ENCODE results near the gene PMS1.

Gene PMS1

GRCh38 chr2:189901664-189902063 lies 117.4 kb downstream of the PMS1 start:
- no peak overlapping the region for H3K9ac ChIP-seq (ENCODE audit: low read depth, low read length, poor library complexity, severe bottlenecking)
- TF ChIP-seq CTCF (conservative IDR thresholded peaks at IDR 0.05; ENCODE audit: low read length) (no peak), EZH2phosphoT487 (IDR thresholded peaks at IDR 0.05; ENCODE audit: borderline replicate concordance) (no peak)

DNA sequence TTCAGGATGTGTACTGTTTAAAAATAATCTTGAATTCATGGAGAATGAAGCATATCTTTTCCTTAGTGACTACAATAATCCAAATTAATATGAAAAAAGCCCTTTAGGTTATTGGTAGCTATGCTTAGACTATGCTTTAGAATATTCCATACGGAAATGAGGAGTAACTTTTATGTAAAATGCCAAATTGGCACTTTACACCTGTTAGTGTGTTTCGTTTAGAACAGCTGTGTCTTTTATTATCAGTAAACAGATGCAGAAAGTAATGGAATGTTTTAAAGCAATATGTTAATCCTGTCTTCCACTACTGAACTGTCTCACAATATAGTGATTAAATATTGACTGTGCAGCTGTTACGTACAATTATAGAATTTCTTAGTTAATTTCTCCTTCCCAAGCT lies 129.6 kb downstream of the PMS1 start:
- no peaks in the 10 kb centered on the region for H3F3A ChIP-seq (ENCODE audit: low read depth)
- H3K4me3 ChIP-seq (ENCODE audit: low read length, poor library complexity, severe bottlenecking), result no peak overlapping the region
- peaks cover 11% of the 10 kb centered on the region for H3K27me3 ChIP-seq (ENCODE audit: insufficient read depth, low read length, poor library complexity, severe bottlenecking)
- no peaks in the 10 kb centered on the region for H3K4me1 ChIP-seq (ENCODE audit: insufficient read depth, low read length, poor library complexity, severe bottlenecking)
- no peaks in the 10 kb centered on the region for H3K9me2 ChIP-seq (replicated peaks; ENCODE audit: low read depth, low read length)
- no peaks in the 10 kb centered on the region for H3K36me3 ChIP-seq (ENCODE audit: insufficient read depth, low read length)
- no peaks in the 10 kb centered on the region for H3K79me2 ChIP-seq (ENCODE audit: insufficient read depth, low read length)
- no peak overlapping the region for H3K9ac ChIP-seq (ENCODE audit: low read depth, low read length, poor library complexity, severe bottlenecking)
- H3K4me2 ChIP-seq (ENCODE audit: low read depth, low read length, poor library complexity, severe bottlenecking), result no peak overlapping the region
- no peaks in the 10 kb centered on the region for H4K20me1 ChIP-seq (ENCODE audit: insufficient read depth, low read length, poor library complexity, severe bottlenecking)
- no peak overlapping the region for H2AFZ ChIP-seq (ENCODE audit: low read length)
- no peaks in the 10 kb centered on the region for H3K9me3 ChIP-seq (ENCODE audit: insufficient read depth, low read depth, low read length)
- TF ChIP-seq EZH2phosphoT487 (IDR thresholded peaks at IDR 0.05; ENCODE audit: borderline replicate concordance), result no peak
- TF ChIP-seq CTCF (conservative IDR thresholded peaks at IDR 0.05; ENCODE audit: low read length), result no peak

More at GRCh38 chr2:189901664-189902063, 117.4 kb downstream of the PMS1 start:
- no peaks in the 10 kb centered on the region for H4K20me1 ChIP-seq (ENCODE audit: insufficient read depth, low read length, poor library complexity, severe bottlenecking)
- H3K27me3 ChIP-seq (ENCODE audit: insufficient read depth, low read length, poor library complexity, severe bottlenecking), result no peaks in the 10 kb centered on the region
- no peaks in the 10 kb centered on the region for H3K4me1 ChIP-seq (ENCODE audit: insufficient read depth, low read length, poor library complexity, severe bottlenecking)
- no peaks in the 10 kb centered on the region for H3K9me2 ChIP-seq (replicated peaks; ENCODE audit: low read depth, low read length)
- no peak overlapping the region for H3K4me2 ChIP-seq (ENCODE audit: low read depth, low read length, poor library complexity, severe bottlenecking)
- H3K4me3 ChIP-seq (ENCODE audit: low read length, poor library complexity, severe bottlenecking), result no peak overlapping the region
- no peaks in the 10 kb centered on the region for H3F3A ChIP-seq (ENCODE audit: low read depth)
- no peaks in the 10 kb centered on the region for H3K79me2 ChIP-seq (ENCODE audit: insufficient read depth, low read length)
- H3K36me3 ChIP-seq (ENCODE audit: insufficient read depth, low read length), result no peaks in the 10 kb centered on the region
- H3K9me3 ChIP-seq (ENCODE audit: insufficient read depth, low read depth, low read length), result no peaks in the 10 kb centered on the region
- no peak overlapping the region for H2AFZ ChIP-seq (ENCODE audit: low read length)

DNA sequence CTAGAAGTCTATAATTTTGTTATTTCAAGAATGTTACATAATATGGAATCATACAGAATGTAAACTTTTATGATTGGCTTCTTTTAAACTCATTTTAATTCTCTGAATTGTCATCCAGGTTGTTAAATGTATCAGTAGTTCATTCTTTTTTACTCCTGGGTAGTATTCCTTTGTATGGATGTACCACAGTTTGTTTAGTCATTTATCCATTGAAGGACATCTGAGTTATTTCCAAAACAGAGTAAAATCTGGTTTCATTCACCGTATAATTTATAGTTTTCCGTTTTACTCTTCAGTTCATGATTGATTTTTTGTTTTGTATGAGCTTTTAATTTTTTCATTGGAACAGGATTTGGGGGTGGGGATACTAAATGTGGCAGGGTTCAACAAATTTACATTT lies 132.4 kb downstream of the PMS1 start:
- Histone ChIP-seq H3K4me1 (ENCODE audit: insufficient read depth, low read length, poor library complexity, severe bottlenecking) (no peaks in the 10 kb centered on the region), H3K9me3 (ENCODE audit: insufficient read depth, low read depth, low read length) (no peaks in the 10 kb centered on the region), H4K20me1 (ENCODE audit: insufficient read depth, low read length, poor library complexity, severe bottlenecking) (no peaks in the 10 kb centered on the region), H3K4me2 (ENCODE audit: low read depth, low read length, poor library complexity, severe bottlenecking) (no peak overlapping the region), H3K9me2 (replicated peaks; ENCODE audit: low read depth, low read length) (no peaks in the 10 kb centered on the region), H3F3A (ENCODE audit: low read depth) (no peaks in the 10 kb centered on the region), H3K79me2 (ENCODE audit: insufficient read depth, low read length) (no peaks in the 10 kb centered on the region), H3K4me3 (ENCODE audit: low read length, poor library complexity, severe bottlenecking) (no peak overlapping the region), H2AFZ (ENCODE audit: low read length) (no peak overlapping the region), H3K9ac (ENCODE audit: low read depth, low read length, poor library complexity, severe bottlenecking) (no peak overlapping the region), H3K36me3 (ENCODE audit: insufficient read depth, low read length) (no peaks in the 10 kb centered on the region), H3K27me3 (ENCODE audit: insufficient read depth, low read length, poor library complexity, severe bottlenecking) (peaks cover 11% of the 10 kb centered on the region)
- no peak for TF ChIP-seq EZH2phosphoT487 (IDR thresholded peaks at IDR 0.05; ENCODE audit: borderline replicate concordance)
- TF ChIP-seq CTCF (conservative IDR thresholded peaks at IDR 0.05; ENCODE audit: low read length), result no peak
